Measurements from ENCODE around the gene CSAG3.
"Not testable (repeated sequence)": the region's sequence is repeated elsewhere in the genome, so short reads cannot be mapped to it uniquely, and the experiment has no call there.

The CSAG3 gene

DNA sequence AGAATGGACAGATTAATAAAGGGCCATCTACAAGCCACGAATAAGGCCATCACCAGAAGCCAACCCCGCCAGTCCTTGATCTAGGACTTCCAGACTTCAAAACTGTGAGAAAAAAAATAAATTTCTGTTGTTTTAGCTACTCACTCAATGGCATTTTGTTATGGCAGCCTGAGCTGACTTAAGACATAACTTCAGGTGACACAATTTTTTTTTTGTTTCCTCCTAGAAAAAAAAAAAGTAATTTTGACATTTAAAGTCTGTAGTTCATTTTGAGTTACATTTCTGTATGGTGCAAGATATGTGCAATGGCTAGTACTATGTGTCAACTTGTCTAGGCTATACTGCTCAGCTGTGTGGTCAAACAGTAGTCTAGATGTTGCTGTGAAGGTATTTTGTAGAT is at the start of gene CSAG3:
TSS of gene CSAG3 (plus strand) at position 301 of the 400 bp plus-strand sequence.
- H3K27me3 ChIP-seq (ENCODE audit: insufficient read depth, low read length): not testable (repeated sequence)

DNA sequence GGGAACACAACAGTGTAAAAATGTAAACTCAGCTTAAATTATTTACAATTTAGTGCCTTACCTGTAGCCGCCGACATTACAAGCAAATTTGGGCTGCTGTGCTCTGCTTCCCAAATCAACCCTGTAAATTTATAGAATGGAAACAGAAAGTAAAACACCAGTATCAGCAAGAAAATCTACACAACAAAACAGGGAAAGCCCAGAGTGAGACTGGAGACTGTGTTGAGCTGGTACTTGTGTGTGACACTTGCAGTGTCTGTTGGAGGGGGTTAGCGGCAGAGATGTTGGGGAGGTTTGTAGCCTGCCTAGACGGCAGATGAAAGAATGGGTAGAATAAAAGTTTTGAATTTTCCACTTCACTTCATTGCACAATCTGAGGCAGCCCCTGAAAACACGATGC is 45.8 kb upstream of the CSAG3 start:
- H3K27ac ChIP-seq (ENCODE audit: low read length); H3K4me3 ChIP-seq (ENCODE audit: low read length); H3K4me1 ChIP-seq (ENCODE audit: insufficient read depth, low read length); H3K36me3 ChIP-seq (ENCODE audit: insufficient read depth, low read depth, low read length); H3K9me3 ChIP-seq (ENCODE audit: insufficient read depth, low read depth, low read length); H3K27me3 ChIP-seq (ENCODE audit: insufficient read depth, low read length); H3K9ac ChIP-seq (ENCODE audit: low read depth, low read length): not testable (repeated sequence)

More for the DNA sequence above, at the start of gene CSAG3:
- H3K4me1 ChIP-seq (ENCODE audit: insufficient read depth, low read length); H3K27ac ChIP-seq (ENCODE audit: low read length); H3K9me3 ChIP-seq (ENCODE audit: insufficient read depth, low read depth, low read length); H3K36me3 ChIP-seq (ENCODE audit: insufficient read depth, low read depth, low read length); H3K4me3 ChIP-seq (ENCODE audit: low read length); H3K9ac ChIP-seq (ENCODE audit: low read depth, low read length): not testable (repeated sequence)

DNA sequence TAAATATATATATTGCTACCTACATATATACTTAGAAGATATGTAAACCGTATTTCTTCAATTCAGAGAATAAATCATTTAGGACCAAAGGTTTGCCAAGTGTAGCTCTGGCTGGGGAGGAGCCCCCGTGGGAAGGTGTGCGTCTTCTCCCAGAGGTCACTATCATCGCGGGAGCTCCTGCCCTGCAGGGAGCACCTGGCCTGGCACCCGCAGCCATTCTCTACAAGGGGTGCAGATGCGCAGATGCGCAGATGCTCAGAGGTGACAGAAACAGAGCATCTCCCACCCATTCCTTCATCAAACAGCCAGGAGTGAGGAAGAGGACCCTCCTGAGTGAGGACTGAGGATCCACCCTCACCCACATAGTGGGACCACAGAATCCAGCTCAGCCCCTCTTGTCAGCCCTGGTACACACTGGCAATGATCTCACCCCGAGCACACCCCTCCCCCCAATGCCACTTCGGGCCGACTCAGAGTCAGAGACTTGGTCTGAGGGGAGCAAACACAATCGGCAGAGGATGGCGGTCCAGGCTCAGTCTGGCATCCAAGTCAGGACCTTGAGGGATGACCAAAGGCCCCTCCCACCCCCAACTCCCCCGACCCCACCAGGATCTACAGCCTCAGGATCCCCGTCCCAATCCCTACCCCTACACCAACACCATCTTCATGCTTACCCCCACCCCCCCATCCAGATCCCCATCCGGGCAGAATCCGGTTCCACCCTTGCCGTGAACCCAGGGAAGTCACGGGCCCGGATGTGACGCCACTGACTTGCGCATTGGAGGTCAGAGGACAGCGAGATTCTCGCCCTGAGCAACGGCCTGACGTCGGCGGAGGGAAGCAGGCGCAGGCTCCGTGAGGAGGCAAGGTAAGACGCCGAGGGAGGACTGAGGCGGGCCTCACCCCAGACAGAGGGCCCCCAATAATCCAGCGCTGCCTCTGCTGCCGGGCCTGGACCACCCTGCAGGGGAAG is 44.9 kb upstream of the CSAG3 start, which contains the start of gene MAGEA2B:
TSS of gene MAGEA2B (plus strand) at position 814 of the 973 bp plus-strand sequence. CDS start 2,479 bp downstream, outside the sequence.
- H3K9me3 ChIP-seq (ENCODE audit: insufficient read depth, low read depth, low read length); H3K4me3 ChIP-seq (ENCODE audit: low read length); H3K36me3 ChIP-seq (ENCODE audit: insufficient read depth, low read depth, low read length); H3K27ac ChIP-seq (ENCODE audit: low read length); H3K27me3 ChIP-seq (ENCODE audit: insufficient read depth, low read length); H3K9ac ChIP-seq (ENCODE audit: low read depth, low read length); H3K4me1 ChIP-seq (ENCODE audit: insufficient read depth, low read length): not testable (repeated sequence)

DNA sequence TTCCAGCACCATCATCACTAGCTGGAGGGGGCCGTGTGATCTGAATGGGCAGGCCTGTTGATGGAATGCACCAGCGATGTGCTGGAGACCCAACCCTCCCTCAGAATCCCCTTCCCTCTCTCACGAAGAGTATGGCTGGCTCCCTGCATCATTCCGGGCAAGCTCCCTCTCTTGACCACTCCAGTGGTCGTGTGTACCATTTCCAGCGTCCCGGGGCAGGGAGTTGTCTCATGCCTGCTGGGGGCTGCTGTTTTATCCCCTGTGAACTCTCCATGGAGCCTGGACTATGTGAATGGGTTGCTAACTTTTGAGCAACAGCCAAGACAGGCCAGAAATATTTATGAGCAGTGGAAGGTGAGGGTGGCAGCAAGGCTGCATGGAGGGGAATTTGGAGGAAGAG is 33.6 kb upstream of the CSAG3 start:
- H3K36me3 ChIP-seq (ENCODE audit: insufficient read depth, low read depth, low read length): no peaks in the 10 kb centered on the region
- no peak overlapping the region for H3K4me3 ChIP-seq (ENCODE audit: low read length)
- H3K27me3 ChIP-seq (ENCODE audit: insufficient read depth, low read length): no peaks in the 10 kb centered on the region
- no peak overlapping the region for H3K27ac ChIP-seq (ENCODE audit: low read length)
- H3K9ac ChIP-seq (ENCODE audit: low read depth, low read length): no peak overlapping the region
- no peaks in the 10 kb centered on the region for H3K9me3 ChIP-seq (ENCODE audit: insufficient read depth, low read depth, low read length)
- H3K4me1 ChIP-seq (ENCODE audit: insufficient read depth, low read length): no peaks in the 10 kb centered on the region

DNA sequence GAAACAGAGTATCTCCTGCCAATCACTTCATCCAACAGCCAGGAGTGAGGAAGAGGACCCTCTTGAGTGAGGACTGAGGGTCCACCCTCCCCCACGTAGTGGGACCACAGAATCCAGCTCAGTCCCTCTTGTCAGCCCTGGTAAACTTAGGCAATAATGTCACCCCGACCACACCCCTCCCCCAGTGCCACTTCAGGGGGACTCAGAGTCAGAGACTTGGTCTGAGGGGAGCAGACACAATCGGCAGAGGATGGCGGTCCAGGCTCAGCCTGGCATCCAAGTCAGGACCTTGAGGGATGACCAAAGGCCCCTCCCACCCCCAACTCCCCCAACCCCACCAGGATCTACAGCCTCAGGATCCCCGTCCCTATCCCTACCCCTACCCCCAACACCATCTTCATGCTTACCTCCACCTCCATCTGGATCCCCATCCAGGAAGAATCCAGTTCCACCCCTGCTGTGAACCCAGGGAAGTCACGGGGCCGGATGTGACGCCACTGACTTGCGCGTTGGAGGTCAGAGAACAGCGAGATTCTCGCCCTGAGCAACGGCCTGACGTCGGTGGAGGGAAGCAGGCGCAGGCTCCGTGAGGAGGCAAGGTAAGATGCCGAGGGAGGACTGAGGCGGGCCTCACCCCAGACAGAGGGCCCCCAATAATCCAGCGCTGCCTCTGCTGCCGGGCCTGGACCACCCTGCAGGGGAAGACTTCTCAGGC is 25.6 kb upstream of the CSAG3 start, which contains the start of the genes CSAG1 and MAGEA12:
TSS of gene CSAG1 (minus strand) at position 461 of the 715 bp plus-strand sequence. CDS start 1,261 bp downstream, outside the sequence.
TSS of gene MAGEA12 (plus strand) at position 497 of the 715 bp plus-strand sequence. CDS start 2,405 bp downstream, outside the sequence.
- no peak within 1 kb of the TSS for H3K27ac ChIP-seq (ENCODE audit: low read length)
- no peaks in the 10 kb centered on the region for H3K9me3 ChIP-seq (ENCODE audit: insufficient read depth, low read depth, low read length)
- H3K9ac ChIP-seq (ENCODE audit: low read depth, low read length): no peak within 1 kb of the TSS
- no peaks in the 10 kb centered on the region for H3K27me3 ChIP-seq (ENCODE audit: insufficient read depth, low read length)
- H3K36me3 ChIP-seq (ENCODE audit: insufficient read depth, low read depth, low read length): no peaks in the 10 kb centered on the region
- H3K4me3 ChIP-seq (ENCODE audit: low read length): no peak within 1 kb of the TSS
- H3K4me1 ChIP-seq (ENCODE audit: insufficient read depth, low read length): no peaks in the 10 kb centered on the region

DNA sequence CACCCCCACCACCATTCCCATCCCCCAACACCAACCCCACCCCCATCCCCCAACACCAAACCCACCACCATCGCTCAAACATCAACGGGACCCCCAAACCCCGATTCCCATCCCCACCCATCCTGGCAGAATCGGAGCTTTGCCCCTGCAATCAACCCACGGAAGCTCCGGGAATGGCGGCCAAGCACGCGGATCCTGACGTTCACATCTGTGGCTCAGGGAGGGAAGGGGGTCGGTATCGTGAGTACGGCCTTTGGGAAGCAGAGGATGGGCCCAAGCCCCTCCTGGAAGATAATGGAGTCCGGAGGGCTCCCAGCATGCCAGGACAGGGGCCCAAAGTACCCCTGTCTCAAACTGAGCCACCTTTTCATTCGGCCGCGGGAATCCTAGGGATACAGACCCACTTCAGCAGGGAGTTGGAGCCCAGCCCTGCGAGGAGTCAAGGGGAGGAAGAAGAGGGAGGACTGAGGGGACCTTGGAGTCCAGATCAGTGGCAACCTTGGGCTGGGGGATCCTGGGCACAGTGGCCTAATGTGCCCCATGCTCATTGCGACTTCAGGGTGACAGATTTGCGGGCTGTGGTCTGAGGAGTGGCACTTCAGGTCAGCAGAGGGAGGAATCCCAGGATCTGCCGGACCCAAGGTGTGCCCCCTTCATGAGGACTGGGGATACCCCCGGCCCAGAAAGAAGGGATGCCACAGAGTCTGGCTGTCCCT is 24.7 kb upstream of the CSAG3 start:
- H3K9me3 ChIP-seq (ENCODE audit: insufficient read depth, low read depth, low read length); H3K27me3 ChIP-seq (ENCODE audit: insufficient read depth, low read length); H3K4me3 ChIP-seq (ENCODE audit: low read length); H3K9ac ChIP-seq (ENCODE audit: low read depth, low read length); H3K36me3 ChIP-seq (ENCODE audit: insufficient read depth, low read depth, low read length); H3K27ac ChIP-seq (ENCODE audit: low read length); H3K4me1 ChIP-seq (ENCODE audit: insufficient read depth, low read length): not testable (repeated sequence)

DNA sequence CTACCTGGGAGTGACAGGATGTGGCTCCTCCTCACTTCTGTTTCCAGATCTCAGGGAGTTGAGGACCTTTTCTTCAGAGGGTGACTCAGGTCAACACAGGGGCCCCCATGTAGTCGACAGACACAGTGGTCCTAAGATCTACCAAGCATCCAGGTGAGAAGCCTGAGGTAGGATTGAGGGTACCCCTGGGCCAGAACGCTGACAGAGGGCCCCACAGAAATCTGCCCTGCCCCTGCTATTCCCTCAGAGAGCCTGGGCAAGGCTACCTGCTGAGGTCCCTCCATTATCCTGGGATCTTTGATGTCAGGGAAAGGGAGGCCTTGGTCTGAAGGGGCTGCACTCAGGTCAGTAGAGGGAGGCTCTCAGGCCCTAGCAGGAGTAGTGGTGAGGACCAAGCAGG is 23.9 kb upstream of the CSAG3 start:
- no peak overlapping the region for H3K27ac ChIP-seq (ENCODE audit: low read length)
- no peaks in the 10 kb centered on the region for H3K4me1 ChIP-seq (ENCODE audit: insufficient read depth, low read length)
- no peak overlapping the region for H3K9ac ChIP-seq (ENCODE audit: low read depth, low read length)
- no peaks in the 10 kb centered on the region for H3K27me3 ChIP-seq (ENCODE audit: insufficient read depth, low read length)
- H3K9me3 ChIP-seq (ENCODE audit: insufficient read depth, low read depth, low read length): no peaks in the 10 kb centered on the region
- no peak overlapping the region for H3K4me3 ChIP-seq (ENCODE audit: low read length)
- no peaks in the 10 kb centered on the region for H3K36me3 ChIP-seq (ENCODE audit: insufficient read depth, low read depth, low read length)

DNA sequence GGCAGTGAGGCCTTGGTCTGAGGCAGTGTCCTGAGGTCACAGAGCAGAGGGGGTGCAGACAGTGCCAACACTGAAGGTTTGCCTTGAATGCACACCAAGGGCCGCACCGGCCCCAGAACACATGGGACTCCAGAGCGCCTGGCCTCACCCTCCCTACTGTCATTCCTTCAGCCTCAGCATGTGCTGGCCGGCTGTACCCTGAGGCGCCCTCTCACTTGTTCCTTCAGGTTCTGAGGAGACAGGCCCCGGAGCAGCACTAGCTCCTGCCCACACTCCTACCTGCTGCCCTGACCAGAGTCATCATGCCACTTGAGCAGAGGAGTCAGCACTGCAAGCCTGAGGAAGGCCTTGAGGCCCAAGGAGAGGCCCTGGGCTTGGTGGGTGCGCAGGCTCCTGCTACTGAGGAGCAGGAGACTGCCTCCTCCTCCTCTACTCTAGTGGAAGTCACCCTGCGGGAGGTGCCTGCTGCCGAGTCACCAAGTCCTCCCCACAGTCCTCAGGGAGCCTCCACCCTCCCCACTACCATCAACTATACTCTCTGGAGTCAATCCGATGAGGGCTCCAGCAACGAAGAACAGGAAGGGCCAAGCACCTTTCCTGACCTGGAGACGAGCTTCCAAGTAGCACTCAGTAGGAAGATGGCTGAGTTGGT is 23.0 kb upstream of the CSAG3 start:
- no peaks in the 10 kb centered on the region for H3K9me3 ChIP-seq (ENCODE audit: insufficient read depth, low read depth, low read length)
- H3K4me3 ChIP-seq (ENCODE audit: low read length): no peak overlapping the region
- H3K27ac ChIP-seq (ENCODE audit: low read length): no peak overlapping the region
- H3K9ac ChIP-seq (ENCODE audit: low read depth, low read length): no peak overlapping the region
- no peaks in the 10 kb centered on the region for H3K27me3 ChIP-seq (ENCODE audit: insufficient read depth, low read length)
- H3K4me1 ChIP-seq (ENCODE audit: insufficient read depth, low read length): no peaks in the 10 kb centered on the region
- no peaks in the 10 kb centered on the region for H3K36me3 ChIP-seq (ENCODE audit: insufficient read depth, low read depth, low read length)

DNA sequence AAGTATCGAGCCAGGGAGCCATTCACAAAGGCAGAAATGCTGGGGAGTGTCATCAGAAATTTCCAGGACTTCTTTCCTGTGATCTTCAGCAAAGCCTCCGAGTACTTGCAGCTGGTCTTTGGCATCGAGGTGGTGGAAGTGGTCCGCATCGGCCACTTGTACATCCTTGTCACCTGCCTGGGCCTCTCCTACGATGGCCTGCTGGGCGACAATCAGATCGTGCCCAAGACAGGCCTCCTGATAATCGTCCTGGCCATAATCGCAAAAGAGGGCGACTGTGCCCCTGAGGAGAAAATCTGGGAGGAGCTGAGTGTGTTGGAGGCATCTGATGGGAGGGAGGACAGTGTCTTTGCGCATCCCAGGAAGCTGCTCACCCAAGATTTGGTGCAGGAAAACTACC is 22.5 kb upstream of the CSAG3 start:
- not testable (repeated sequence) for H3K9ac ChIP-seq (ENCODE audit: low read depth, low read length); H3K27ac ChIP-seq (ENCODE audit: low read length); H3K36me3 ChIP-seq (ENCODE audit: insufficient read depth, low read depth, low read length); H3K4me3 ChIP-seq (ENCODE audit: low read length); H3K9me3 ChIP-seq (ENCODE audit: insufficient read depth, low read depth, low read length); H3K27me3 ChIP-seq (ENCODE audit: insufficient read depth, low read length); H3K4me1 ChIP-seq (ENCODE audit: insufficient read depth, low read length)

DNA sequence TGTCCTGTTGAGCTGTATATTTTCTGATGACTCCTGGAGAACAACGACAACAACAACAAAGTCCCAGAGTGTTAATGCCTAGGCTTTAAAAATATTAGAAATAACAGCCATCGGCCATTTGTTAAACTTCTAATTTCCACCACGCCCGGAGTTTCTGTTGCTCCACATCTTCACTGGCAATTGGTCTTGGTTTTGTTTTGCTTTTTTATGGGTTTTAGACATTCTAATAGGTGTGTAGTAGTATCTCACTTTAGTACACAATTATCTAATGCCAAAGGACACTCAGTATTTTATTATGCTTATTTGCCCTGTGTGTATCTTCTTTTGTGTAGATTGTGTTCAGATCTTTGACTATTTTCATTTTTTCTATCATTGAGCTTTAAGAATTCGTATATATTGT is 20.5 kb upstream of the CSAG3 start:
- Histone ChIP-seq H3K27ac (ENCODE audit: low read length) (no peak overlapping the region), H3K4me3 (ENCODE audit: low read length) (no peak overlapping the region), H3K4me1 (ENCODE audit: insufficient read depth, low read length) (no peaks in the 10 kb centered on the region), H3K9ac (ENCODE audit: low read depth, low read length) (no peak overlapping the region), H3K27me3 (ENCODE audit: insufficient read depth, low read length) (no peaks in the 10 kb centered on the region), H3K36me3 (ENCODE audit: insufficient read depth, low read depth, low read length) (no peaks in the 10 kb centered on the region), H3K9me3 (ENCODE audit: insufficient read depth, low read depth, low read length) (no peaks in the 10 kb centered on the region)

All from iPS-20b (cell line).